Choroid plexus epithelial cell (primary cell): ENCODE data around the gene C16orf86.

ENCODE experiments used
- DNase-seq: peaks from one replicate; pipeline ENCODE4 v3.0.0-alpha.2; 2010; ENCODE audit warnings: low read depth
- H3K4me3 ChIP-seq: 2 replicates; pipeline ENCODE4 v1.5.1; 2011; ENCODE audit warnings: low read depth, mild to moderate bottlenecking, control low read depth, low read length, moderate library complexity
- TF ChIP-seq, protein P1 (sequence below): conservative IDR thresholded peaks from 2 replicates; pipeline ENCODE4 v1.5.1; 2011; ENCODE audit warnings: low read depth, mild to moderate bottlenecking, control low read depth, inconsistent platforms, low read length, moderate library complexity

Gene C16orf86

DNA sequence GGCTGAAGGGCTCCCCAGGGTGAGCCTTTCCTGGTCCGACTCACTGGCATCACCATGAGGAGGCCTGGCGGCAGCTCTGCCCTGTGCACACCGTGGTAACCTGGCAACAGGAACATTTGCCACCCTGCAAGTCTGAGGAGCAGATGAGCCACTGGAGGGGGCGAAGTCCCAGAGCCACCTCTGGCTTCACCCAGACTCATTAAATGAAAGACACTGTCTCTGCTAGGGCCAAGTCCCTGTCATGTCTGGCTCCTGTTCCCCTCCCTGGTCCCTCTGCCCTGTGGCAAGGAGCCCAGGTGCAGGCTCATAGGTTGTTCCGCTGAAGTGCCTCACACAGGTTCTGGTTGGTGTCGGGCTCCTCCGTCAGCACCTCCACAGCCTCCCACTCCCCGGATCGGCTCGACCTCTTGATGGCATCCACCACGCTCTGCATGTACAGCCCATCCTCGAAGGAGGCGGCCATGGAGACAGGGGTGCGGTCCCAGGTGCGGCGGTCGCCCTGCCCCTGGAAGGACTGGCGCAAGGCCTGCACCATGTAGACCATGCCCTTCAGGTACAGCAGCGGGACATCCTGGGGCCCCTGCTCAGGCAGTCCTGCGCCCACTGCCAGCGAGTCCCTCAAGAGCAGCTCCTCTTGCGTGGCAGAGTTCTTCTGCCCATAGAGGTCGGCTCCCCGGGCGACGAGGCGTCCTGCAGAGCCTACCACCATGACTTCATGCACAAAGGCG lies 8.4 kb downstream of the C16orf86 start:
- TF ChIP-seq, protein P1, sequence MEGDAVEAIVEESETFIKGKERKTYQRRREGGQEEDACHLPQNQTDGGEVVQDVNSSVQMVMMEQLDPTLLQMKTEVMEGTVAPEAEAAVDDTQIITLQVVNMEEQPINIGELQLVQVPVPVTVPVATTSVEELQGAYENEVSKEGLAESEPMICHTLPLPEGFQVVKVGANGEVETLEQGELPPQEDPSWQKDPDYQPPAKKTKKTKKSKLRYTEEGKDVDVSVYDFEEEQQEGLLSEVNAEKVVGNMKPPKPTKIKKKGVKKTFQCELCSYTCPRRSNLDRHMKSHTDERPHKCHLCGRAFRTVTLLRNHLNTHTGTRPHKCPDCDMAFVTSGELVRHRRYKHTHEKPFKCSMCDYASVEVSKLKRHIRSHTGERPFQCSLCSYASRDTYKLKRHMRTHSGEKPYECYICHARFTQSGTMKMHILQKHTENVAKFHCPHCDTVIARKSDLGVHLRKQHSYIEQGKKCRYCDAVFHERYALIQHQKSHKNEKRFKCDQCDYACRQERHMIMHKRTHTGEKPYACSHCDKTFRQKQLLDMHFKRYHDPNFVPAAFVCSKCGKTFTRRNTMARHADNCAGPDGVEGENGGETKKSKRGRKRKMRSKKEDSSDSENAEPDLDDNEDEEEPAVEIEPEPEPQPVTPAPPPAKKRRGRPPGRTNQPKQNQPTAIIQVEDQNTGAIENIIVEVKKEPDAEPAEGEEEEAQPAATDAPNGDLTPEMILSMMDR: no peak
- DNase-seq: no peak
- no peak overlapping the region for H3K4me3 ChIP-seq

- H3K4me3 ChIP-seq: no peak overlapping the region
- no peak for DNase-seq
- TF ChIP-seq, protein P1: no peak
Observed at GRCh38 chr16:67675579-67675935, 8.9 kb downstream of the C16orf86 start.

GRCh38 chr16:67675999-67676398 lies 9.4 kb downstream of the C16orf86 start:
- DNase-seq: no peak
- no peak overlapping the region for H3K4me3 ChIP-seq
- TF ChIP-seq, protein P1: no peak

DNA sequence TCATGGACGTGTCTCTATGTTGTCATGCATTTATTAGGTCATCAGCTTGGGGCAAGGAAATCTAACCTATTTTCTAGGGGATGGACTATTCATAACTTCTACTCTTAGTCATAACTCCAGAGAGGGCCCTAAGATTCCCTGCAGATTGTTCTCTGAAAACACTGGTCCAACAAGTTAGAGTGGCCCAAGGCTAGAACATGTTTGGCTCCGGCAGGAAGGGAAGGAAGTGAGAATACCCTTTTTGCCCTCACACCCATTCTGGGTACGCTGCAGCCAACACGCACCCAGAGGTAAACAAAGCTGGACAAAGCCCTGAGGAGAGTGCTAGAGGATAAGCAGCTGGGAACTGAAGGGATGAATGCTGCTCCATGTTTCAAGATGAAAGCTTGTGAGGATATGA lies 9.9 kb downstream of the C16orf86 start:
- TF ChIP-seq, protein P1: no peak

GRCh38 chr16:67676939-67677338 lies 10.3 kb downstream of the C16orf86 start:
- TF ChIP-seq, protein P1: no peak
- DNase-seq: no peak
- H3K4me3 ChIP-seq: no peak overlapping the region

More for the DNA sequence above, 9.9 kb downstream of the C16orf86 start:
- DNase-seq: no peak
- H3K4me3 ChIP-seq: no peak overlapping the region

DNA sequence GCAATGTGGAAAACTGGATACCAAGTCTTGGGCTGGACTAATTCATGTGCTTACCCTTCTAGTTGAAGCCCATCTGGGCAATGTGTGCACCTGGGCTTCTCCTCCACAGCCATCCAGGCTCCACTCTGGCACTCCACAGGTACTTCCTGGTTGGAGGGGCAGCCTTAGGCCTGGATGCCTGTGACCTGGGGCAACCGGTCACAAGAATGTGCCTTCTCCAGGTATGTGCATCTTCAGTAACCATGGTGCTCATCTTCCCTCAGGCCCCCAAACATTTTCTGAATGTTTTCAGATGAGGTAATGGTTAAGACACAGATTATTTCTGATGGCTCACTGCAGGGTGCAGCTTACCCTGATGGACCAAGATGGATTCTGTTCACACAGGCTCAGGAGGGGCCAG lies 11.1 kb downstream of the C16orf86 start:
- no peak overlapping the region for H3K4me3 ChIP-seq
- DNase-seq: no peak
- TF ChIP-seq, protein P1: no peak

DNA sequence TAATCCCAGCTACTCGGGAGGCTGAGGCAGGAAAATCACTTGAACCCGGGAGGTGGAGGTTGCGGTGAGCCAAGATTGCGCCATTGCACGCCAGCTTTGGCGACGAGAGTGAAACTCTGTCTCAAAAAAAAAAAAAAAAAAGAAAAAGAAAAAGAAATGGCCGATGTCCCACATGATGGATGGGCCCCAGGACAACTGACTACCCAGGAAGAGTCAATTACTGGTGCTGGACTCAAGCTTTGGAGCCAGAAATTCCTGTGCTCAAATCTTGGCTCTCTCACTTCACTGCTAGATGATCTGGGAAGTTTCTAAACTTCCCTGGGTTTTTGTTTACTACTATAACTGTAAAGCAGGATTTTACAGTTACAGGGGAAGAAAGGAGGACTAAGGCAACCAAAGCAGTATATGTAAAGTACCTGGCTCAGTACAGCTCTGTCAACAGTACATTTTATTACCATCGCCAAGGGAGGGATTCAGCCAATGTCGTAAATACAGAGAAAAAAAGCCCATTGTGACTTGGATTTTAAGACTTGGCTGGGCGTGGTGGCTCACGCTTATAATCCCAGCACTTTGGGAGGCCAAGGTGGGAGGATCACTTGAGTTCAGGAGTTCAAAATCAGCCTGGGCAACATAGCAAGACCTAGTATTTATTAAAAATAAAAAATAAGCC lies 11.9 kb downstream of the C16orf86 start:
- no peak overlapping the region for H3K4me3 ChIP-seq
- TF ChIP-seq, protein P1: no peak
- no peak for DNase-seq
